IMR-90 (cell line): ENCODE results near the gene HECTD1. TPM values are rescaled to one million over a fixed set of nuclear protein-coding genes. Genes with fewer than 3 reads are reported as not detected.

Experiments used
- ATAC-seq: fragments of 200-7000 bp; cut with Tn5 transposase; 2 replicates; pipeline ENCODE4 v1.9.1; 2020; ENCODE audit warnings: low read depth, mild to moderate bottlenecking, moderate library complexity
- BruUV-seq: library from RNA; stranded (reverse); fragments of 400-500 nt; replicated peaks from 2 replicates; lab custom pipeline; 2021; lab: Mats Ljungman, UMichigan
- CTCF ChIA-PET: fragments of 300-600 bp; formaldehyde crosslinking; extraction: SDS; loops from one replicate; lab custom pipeline; 2021; ENCODE audit warnings: antibody characterized with exemption; lab: Yijun Ruan, JAX
- POLR2A ChIA-PET: fragments of 300-600 bp; sonication (Branson Sonifier 250); formaldehyde crosslinking; loops from one replicate; lab custom pipeline; 2022; ENCODE audit warnings: antibody characterized with exemption; ENCODE audit not compliant: unreplicated experiment; lab: Charles Lee
- DNase-seq: peaks from one replicate; pipeline ENCODE4 v3.0.0; 2013
- H2AFZ ChIP-seq: replicated peaks from 2 replicates; pipeline ENCODE3; 2013; ENCODE audit warnings: low read length, mild to moderate bottlenecking; ENCODE audit not compliant: poor library complexity
- H2AK5ac ChIP-seq: 2 replicates; pipeline ENCODE4 v1.6.1; 2013; ENCODE audit warnings: low read depth, low read length, inconsistent platforms
- H2AK9ac ChIP-seq: replicated peaks from 2 replicates; pipeline ENCODE3; 2013; ENCODE audit warnings: mild to moderate bottlenecking, low read depth, low read length, moderate library complexity; ENCODE audit not compliant: poor library complexity
- H2BK120ac ChIP-seq: 2 replicates; pipeline ENCODE4 v1.6.1; 2013; ENCODE audit warnings: low read depth, low read length, inconsistent platforms
- H2BK15ac ChIP-seq: 3 replicates; pipeline ENCODE4 v1.6.1; 2013; ENCODE audit warnings: low read depth, low read length, inconsistent platforms
- H2BK20ac ChIP-seq: 2 replicates; pipeline ENCODE4 v1.6.1; 2013; ENCODE audit warnings: low read depth, mild to moderate bottlenecking, inconsistent platforms, low read length, moderate library complexity
- H2BK5ac ChIP-seq: 2 replicates; pipeline ENCODE4 v1.6.1; 2013; ENCODE audit warnings: mild to moderate bottlenecking, low read depth, low read length, inconsistent platforms; ENCODE audit not compliant: poor library complexity, severe bottlenecking
- H3K14ac ChIP-seq: replicated peaks from 2 replicates; pipeline ENCODE4 v1.6.1; 2013; ENCODE audit warnings: low read depth, low read length, inconsistent platforms
- H3K18ac ChIP-seq: 2 replicates; pipeline ENCODE4 v1.6.1; 2013; ENCODE audit warnings: low read depth, low read length, control low read depth
- H3K23ac ChIP-seq: 2 replicates; pipeline ENCODE4 v1.6.1; 2013; ENCODE audit warnings: low read depth, low read length, inconsistent platforms
- H3K27ac ChIP-seq: 2 replicates; pipeline ENCODE4 v1.5.1; 2013; ENCODE audit warnings: mild to moderate bottlenecking, control low read depth, low read length; ENCODE audit not compliant: insufficient read depth
- H3K27me3 ChIP-seq: 2 replicates; pipeline ENCODE4 v1.6.1; 2013; ENCODE audit warnings: low read length; ENCODE audit not compliant: control insufficient read depth, insufficient read depth
- H3K36me3 ChIP-seq: 2 replicates; pipeline ENCODE4 v1.6.1; 2013; ENCODE audit warnings: low read length, mixed read lengths; ENCODE audit not compliant: control insufficient read depth, insufficient read depth
- H3K4ac ChIP-seq: 2 replicates; pipeline ENCODE4 v1.6.1; 2013; ENCODE audit warnings: low read depth, low read length, inconsistent platforms
- H3K4me1 ChIP-seq: 2 replicates; pipeline ENCODE4 v1.6.1; 2013; ENCODE audit warnings: low read length, mixed read lengths; ENCODE audit not compliant: control insufficient read depth, insufficient read depth
- H3K4me2 ChIP-seq: 2 replicates; pipeline ENCODE4 v1.6.1; 2013; ENCODE audit warnings: low read depth, mild to moderate bottlenecking, control low read depth, low read length, moderate library complexity
- H3K4me3 ChIP-seq: 2 replicates; pipeline ENCODE4 v1.5.1; 2013; ENCODE audit warnings: low read depth, mild to moderate bottlenecking, control low read depth, low read length, moderate library complexity; ENCODE audit not compliant: insufficient read depth
- H3K56ac ChIP-seq: 2 replicates; pipeline ENCODE4 v1.6.1; 2013; ENCODE audit warnings: low read length, inconsistent platforms; ENCODE audit not compliant: insufficient read depth; ENCODE audit errors: extremely low read depth
- H3K79me1 ChIP-seq, 2 experiments: 2 replicates each; pipeline ENCODE4 v1.6.1; 2013; ENCODE audit warnings: low read length in 2 of 2, inconsistent platforms in 1 of 2, low read depth in 1 of 2
- H3K9ac ChIP-seq: 2 replicates; pipeline ENCODE4 v1.6.1; 2013; ENCODE audit warnings: low read depth, low read length, control low read depth
- H3K9me1 ChIP-seq: 2 replicates; pipeline ENCODE4 v1.6.1; 2013; ENCODE audit warnings: low read length, inconsistent platforms; ENCODE audit not compliant: insufficient read depth
- H3K9me3 ChIP-seq: 2 replicates; pipeline ENCODE4 v1.6.1; 2013; ENCODE audit warnings: low read length; ENCODE audit not compliant: control insufficient read depth, insufficient read depth
- H4K20me1 ChIP-seq: 2 replicates; pipeline ENCODE4 v1.6.1; 2013; ENCODE audit warnings: low read length, inconsistent platforms; ENCODE audit not compliant: insufficient read depth
- H4K5ac ChIP-seq: 2 replicates; pipeline ENCODE4 v1.6.1; 2013; ENCODE audit warnings: mild to moderate bottlenecking, low read depth, low read length, control low read depth
- H4K8ac ChIP-seq, 2 experiments: 2 replicates each; pipeline ENCODE4 v1.6.1; 2013; ENCODE audit warnings: low read depth in 2 of 2, low read length in 2 of 2, control low read depth in 1 of 2, inconsistent platforms in 1 of 2
- H4K91ac ChIP-seq: 2 replicates; pipeline ENCODE4 v1.6.1; 2013; ENCODE audit warnings: low read depth, low read length, inconsistent platforms; ENCODE audit not compliant: insufficient read depth
- CEBPB ChIP-seq: IDR thresholded peaks from 2 replicates; pipeline ENCODE4 v1.6.1; 2012; ENCODE audit warnings: low read depth, low read length, improper control_type of control experiment
- MAZ ChIP-seq: IDR thresholded peaks from 2 replicates; pipeline ENCODE4 v1.6.1; 2012; ENCODE audit warnings: low read depth, mild to moderate bottlenecking, low read length, improper control_type of control experiment, moderate library complexity, borderline replicate concordance
- POLR2A ChIP-seq: IDR thresholded peaks from 2 replicates; pipeline ENCODE4 v1.6.1; 2012; ENCODE audit warnings: mild to moderate bottlenecking, low read depth, low read length
- RFX5 ChIP-seq: IDR thresholded peaks from 2 replicates; pipeline ENCODE4 v1.8.0; 2012; ENCODE audit warnings: low read depth, mild to moderate bottlenecking, low read length, moderate library complexity
- dilution Hi-C: fragments of 300-500 bp; cut with HindIII; formaldehyde crosslinking; loops from one replicate; pipeline ENCODE4 v1.14.3; 2018; ENCODE audit warnings: low sequenced_read_pairs; ENCODE audit not compliant: unreplicated experiment
- in situ Hi-C: fragments of 300-500 bp; cut with MboI; formaldehyde crosslinking; loops from 3 replicates; pipeline ENCODE4 v1.14.3; 2019; ENCODE audit warnings: low sequenced_read_pairs, inconsistent platforms, mixed read lengths
- intact Hi-C: fragments of 100-400 bp; cut with micrococcal nuclease; formaldehyde crosslinking; loops from 2 replicates; pipeline ENCODE4 v1.10.0; 2022
- polyA plus RNA-seq, 3 experiments: library from polyadenylated mRNA; depleted of rRNA; stranded (reverse); fragments of >200 nt; gene quantifications; 2 replicates each; pipeline ENCODE4 v1.2.3, GENCODE V29; 2012; ENCODE audit warnings: low replicate concordance in 1 of 3
- total RNA-seq: library from RNA; depleted of rRNA; stranded (reverse); fragments of >200 nt; gene quantifications from 2 replicates; pipeline ENCODE4 v1.2.3, GENCODE V29; 2012

The HECTD1 gene
- total and polyA plus RNA-seq, 2 of the 4 experiments (the other 2 are of a cell fraction): 48.5 to 228 TPM

GRCh38 chr14:31194661-31195060, 12.9 kb downstream of the HECTD1 start:
- intact Hi-C loops: no loop called here
- Histone ChIP-seq H3K4me3 (no peak overlapping the region), H3K9me1 (peaks cover 14% of the 10 kb centered on the region), H3K9me3 (no peaks in the 10 kb centered on the region), H4K8ac (no peak overlapping the region), H2BK120ac (no peak overlapping the region), H3K36me3 (peaks cover 9% of the 10 kb centered on the region), H3K23ac (no peak overlapping the region), H4K5ac (no peak overlapping the region), H3K27ac (no peak overlapping the region), H3K9ac (no peak overlapping the region), H3K14ac (no peak overlapping the region), H4K20me1 (peaks cover 31% of the 10 kb centered on the region), H3K4me2 (no peak overlapping the region), H2BK20ac (no peak overlapping the region), H4K91ac (no peak overlapping the region), H3K4ac (no peak overlapping the region; the same call in 1 of the 2 replicates), H3K18ac (peak overlapping the region; percentile 54; the same call in 1 of the 2 replicates), H2BK15ac (no peak overlapping the region), H2BK5ac (peak overlapping the region; percentile 1), H3K27me3 (no peaks in the 10 kb centered on the region), H2AK9ac (no peak overlapping the region), H3K79me1 (peaks cover 22 to 77% of the 10 kb centered on the region in 2 experiments), H3K4me1 (peaks cover 10% of the 10 kb centered on the region), H2AK5ac (no peak overlapping the region), H3K56ac (no peak overlapping the region), H2AFZ (no peak overlapping the region)
- ATAC-seq (no peak), DNase-seq (no peak)
- CTCF ChIA-PET: interaction anchor here (0.5 to 1.3 kb wide), 2 partner anchors 8 to 13 kb away, joined by 4 read pairs; partner anchors contain the start of gene HECTD1
- TF ChIP-seq MAZ (no peak), RFX5 (no peak), CEBPB (no peak), POLR2A (no peak)
- POLR2A ChIA-PET: interaction anchor here (0.9 kb wide), 1 partner anchor 14 kb away, joined by 4 read pairs; no protein-coding TSS in a partner anchor
- dilution Hi-C loops: no loop called here
- in situ Hi-C loops: no loop called here
- BruUV-seq: no TSS peak
